Measurements from ENCODE around the gene UBA52. TPM values are rescaled to one million over a fixed set of nuclear protein-coding genes. Genes with fewer than 3 reads are reported as not detected.

UBA52 gene
- total and polyA plus RNA-seq, 10 of the 15 experiments (the other 5 are each of a cell fraction or from before 2014, with no cell fraction given), result 1,131 to 2,392 (median 1,645) TPM

DNA sequence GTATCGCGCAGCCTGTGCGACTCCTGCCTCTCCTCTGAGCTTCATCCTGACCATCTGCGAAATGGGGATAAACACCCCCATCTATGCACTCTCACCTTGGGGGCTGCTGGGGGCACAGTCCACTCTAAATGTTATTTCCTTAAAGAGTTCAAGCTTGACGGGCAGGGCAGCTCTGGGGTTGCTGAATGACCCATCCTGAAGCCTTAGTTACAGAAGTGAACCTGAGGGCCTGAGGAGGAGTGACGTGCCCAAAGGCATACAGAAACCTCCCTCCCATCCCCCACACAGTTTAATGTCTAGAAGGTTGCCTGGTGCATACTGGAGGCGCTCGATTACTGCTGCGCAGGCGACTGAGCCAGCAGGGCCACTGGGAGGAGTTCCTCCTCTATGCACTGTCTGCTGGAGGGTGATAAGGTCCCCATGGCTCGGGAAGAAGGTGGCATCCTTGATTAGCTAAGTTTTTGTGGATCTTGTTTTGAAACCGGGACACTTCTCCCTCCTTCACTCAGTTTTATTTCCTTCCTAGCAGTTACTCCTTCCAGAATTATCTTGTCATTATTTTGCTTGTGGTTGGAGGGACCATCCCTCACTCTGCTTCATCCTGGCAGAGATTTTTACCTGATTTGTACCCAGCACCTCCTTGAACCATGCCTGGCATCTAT lies 27.7 kb upstream of the UBA52 start (continued):
- TF ChIP-seq RELB (IDR thresholded peaks at IDR 0.05; ENCODE audit: low read depth) (peak; percentile 46), MEF2B (IDR thresholded peaks at IDR 0.05; ENCODE audit: partially characterized antibody, poor library complexity, severe bottlenecking) (no peak), RUNX3 (IDR thresholded peaks at IDR 0.05; ENCODE audit: low read length) (0 out of 2 replicates have a peak, but pooled peaks have one; percentile 4), IRF4 (IDR thresholded peaks at IDR 0.05; ENCODE audit: low read depth, low read length) (no peak), PKNOX1 (IDR thresholded peaks at IDR 0.05) (peak; percentile 44), SREBF1 (IDR thresholded peaks at IDR 0.05; ENCODE audit: low read length) (no peak), SP1 (IDR thresholded peaks at IDR 0.05; ENCODE audit: low read depth, low read length) (peak; percentile 18), BACH1 (IDR thresholded peaks at IDR 0.05; ENCODE audit: borderline replicate concordance) (0 out of 2 replicates have a peak, but pooled peaks have one; percentile 16), RFX5 (IDR thresholded peaks at IDR 0.05; ENCODE audit: low read depth, low read length) (no peak), CHD2 (IDR thresholded peaks at IDR 0.05; ENCODE audit: borderline replicate concordance, low read depth, low read length) (peak; percentile 80), NR2F1 (conservative IDR thresholded peaks at IDR 0.05) (peak; percentile 43), BMI1 (IDR thresholded peaks at IDR 0.05; ENCODE audit: borderline replicate concordance) (no peak), ESRRA (IDR thresholded peaks at IDR 0.05; ENCODE audit: low read length) (no peak), EP300 (IDR thresholded peaks at IDR 0.05; ENCODE audit: borderline replicate concordance in 1 of 2, control insufficient read depth in 1 of 2, low read depth in 2 of 2, low read length in 2 of 2) (peak in 1 of 2 experiments; percentile 28; a peak in 1 of 4 replicates), SRF (IDR thresholded peaks at IDR 0.05; ENCODE audit: low read depth in 2 of 2, low read length in 2 of 2) (no peak), TBL1XR1 (IDR thresholded peaks at IDR 0.05; ENCODE audit: low read depth, low read length) (no peak), FOXM1 (IDR thresholded peaks at IDR 0.05; ENCODE audit: low read depth, low read length) (no peak)
- TF ChIP-seq, protein P1, sequence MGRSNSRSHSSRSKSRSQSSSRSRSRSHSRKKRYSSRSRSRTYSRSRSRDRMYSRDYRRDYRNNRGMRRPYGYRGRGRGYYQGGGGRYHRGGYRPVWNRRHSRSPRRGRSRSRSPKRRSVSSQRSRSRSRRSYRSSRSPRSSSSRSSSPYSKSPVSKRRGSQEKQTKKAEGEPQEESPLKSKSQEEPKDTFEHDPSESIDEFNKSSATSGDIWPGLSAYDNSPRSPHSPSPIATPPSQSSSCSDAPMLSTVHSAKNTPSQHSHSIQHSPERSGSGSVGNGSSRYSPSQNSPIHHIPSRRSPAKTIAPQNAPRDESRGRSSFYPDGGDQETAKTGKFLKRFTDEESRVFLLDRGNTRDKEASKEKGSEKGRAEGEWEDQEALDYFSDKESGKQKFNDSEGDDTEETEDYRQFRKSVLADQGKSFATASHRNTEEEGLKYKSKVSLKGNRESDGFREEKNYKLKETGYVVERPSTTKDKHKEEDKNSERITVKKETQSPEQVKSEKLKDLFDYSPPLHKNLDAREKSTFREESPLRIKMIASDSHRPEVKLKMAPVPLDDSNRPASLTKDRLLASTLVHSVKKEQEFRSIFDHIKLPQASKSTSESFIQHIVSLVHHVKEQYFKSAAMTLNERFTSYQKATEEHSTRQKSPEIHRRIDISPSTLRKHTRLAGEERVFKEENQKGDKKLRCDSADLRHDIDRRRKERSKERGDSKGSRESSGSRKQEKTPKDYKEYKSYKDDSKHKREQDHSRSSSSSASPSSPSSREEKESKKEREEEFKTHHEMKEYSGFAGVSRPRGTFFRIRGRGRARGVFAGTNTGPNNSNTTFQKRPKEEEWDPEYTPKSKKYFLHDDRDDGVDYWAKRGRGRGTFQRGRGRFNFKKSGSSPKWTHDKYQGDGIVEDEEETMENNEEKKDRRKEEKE (IDR thresholded peaks at IDR 0.05), result no peak
- TF ChIP-seq, protein P2, sequence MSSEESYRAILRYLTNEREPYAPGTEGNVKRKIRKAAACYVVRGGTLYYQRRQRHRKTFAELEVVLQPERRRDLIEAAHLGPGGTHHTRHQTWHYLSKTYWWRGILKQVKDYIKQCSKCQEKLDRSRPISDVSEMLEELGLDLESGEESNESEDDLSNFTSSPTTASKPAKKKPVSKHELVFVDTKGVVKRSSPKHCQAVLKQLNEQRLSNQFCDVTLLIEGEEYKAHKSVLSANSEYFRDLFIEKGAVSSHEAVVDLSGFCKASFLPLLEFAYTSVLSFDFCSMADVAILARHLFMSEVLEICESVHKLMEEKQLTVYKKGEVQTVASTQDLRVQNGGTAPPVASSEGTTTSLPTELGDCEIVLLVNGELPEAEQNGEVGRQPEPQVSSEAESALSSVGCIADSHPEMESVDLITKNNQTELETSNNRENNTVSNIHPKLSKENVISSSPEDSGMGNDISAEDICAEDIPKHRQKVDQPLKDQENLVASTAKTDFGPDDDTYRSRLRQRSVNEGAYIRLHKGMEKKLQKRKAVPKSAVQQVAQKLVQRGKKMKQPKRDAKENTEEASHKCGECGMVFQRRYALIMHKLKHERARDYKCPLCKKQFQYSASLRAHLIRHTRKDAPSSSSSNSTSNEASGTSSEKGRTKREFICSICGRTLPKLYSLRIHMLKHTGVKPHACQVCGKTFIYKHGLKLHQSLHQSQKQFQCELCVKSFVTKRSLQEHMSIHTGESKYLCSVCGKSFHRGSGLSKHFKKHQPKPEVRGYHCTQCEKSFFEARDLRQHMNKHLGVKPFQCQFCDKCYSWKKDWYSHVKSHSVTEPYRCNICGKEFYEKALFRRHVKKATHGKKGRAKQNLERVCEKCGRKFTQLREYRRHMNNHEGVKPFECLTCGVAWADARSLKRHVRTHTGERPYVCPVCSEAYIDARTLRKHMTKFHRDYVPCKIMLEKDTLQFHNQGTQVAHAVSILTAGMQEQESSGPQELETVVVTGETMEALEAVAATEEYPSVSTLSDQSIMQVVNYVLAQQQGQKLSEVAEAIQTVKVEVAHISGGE (CRISPR knock-in tag; IDR thresholded peaks at IDR 0.05), result no peak
- TF ChIP-seq, protein P3, sequence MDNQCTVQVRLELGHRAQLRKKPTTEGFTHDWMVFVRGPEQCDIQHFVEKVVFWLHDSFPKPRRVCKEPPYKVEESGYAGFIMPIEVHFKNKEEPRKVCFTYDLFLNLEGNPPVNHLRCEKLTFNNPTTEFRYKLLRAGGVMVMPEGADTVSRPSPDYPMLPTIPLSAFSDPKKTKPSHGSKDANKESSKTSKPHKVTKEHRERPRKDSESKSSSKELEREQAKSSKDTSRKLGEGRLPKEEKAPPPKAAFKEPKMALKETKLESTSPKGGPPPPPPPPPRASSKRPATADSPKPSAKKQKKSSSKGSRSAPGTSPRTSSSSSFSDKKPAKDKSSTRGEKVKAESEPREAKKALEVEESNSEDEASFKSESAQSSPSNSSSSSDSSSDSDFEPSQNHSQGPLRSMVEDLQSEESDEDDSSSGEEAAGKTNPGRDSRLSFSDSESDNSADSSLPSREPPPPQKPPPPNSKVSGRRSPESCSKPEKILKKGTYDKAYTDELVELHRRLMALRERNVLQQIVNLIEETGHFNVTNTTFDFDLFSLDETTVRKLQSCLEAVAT (IDR thresholded peaks at IDR 0.05), result peak; percentile 60; the same call in 1 of the 2 replicates
